OCI-LY3 (cell line): ENCODE data around the gene CCDC187.

ENCODE experiments used
- H2AFZ ChIP-seq: fragments of 200-600, 300-600 bp; shearing (Covaris generic); 2 replicates; pipeline ENCODE4 v1.6.0; 2014; ENCODE audit warnings: antibody characterized with exemption, low read depth, low read length
- H3K27ac ChIP-seq: fragments of 200-600, 300-600 bp; sonication (generic); 2 replicates; pipeline ENCODE4 v1.5.1; 2014; ENCODE audit warnings: mild to moderate bottlenecking, low read length, moderate library complexity, mixed read lengths
- H3K27me3 ChIP-seq: fragments of 200-600, 300-600 bp; sonication (generic); 2 replicates; pipeline ENCODE4 v1.6.1; 2014; ENCODE audit warnings: low read depth, low read length, mixed read lengths
- H3K36me3 ChIP-seq: fragments of 200-600, 300-600 bp; sonication (generic); replicated peaks from 2 replicates; pipeline ENCODE3; 2014; ENCODE audit warnings: low read depth, low read length, mixed read lengths
- H3K4me1 ChIP-seq: fragments of 300-600, 200-600 bp; sonication (generic); 2 replicates; pipeline ENCODE4 v1.6.1; 2014; ENCODE audit warnings: low read length, mixed read lengths
- H3K4me2 ChIP-seq: fragments of 200-600, 300-600 bp; sonication (generic); 2 replicates; pipeline ENCODE4 v1.6.1; 2014; ENCODE audit warnings: low read length, mixed read lengths
- H3K4me3 ChIP-seq: fragments of 300-600, 200-600 bp; sonication (generic); 2 replicates; pipeline ENCODE4 v1.5.1; 2014; ENCODE audit warnings: antibody characterized with exemption, mild to moderate bottlenecking, low read length, moderate library complexity
- H3K79me2 ChIP-seq: fragments of 300-600, 200-600 bp; shearing (Covaris generic); 2 replicates; pipeline ENCODE4 v1.6.1; 2014; ENCODE audit warnings: mild to moderate bottlenecking, low read length, mixed read lengths
- H3K9ac ChIP-seq: fragments of 300-600, 200-600 bp; shearing (Covaris generic); 2 replicates; pipeline ENCODE4 v1.6.0; 2014; ENCODE audit warnings: mild to moderate bottlenecking, low read length, moderate library complexity
- H3K9me3 ChIP-seq: fragments of 200-600, 300-600 bp; shearing (Covaris generic); 2 replicates; pipeline ENCODE4 v1.6.1; 2014; ENCODE audit warnings: low read length, mixed read lengths; ENCODE audit not compliant: insufficient read depth
- H4K20me1 ChIP-seq: fragments of 200-600, 300-600 bp; sonication (generic); 2 replicates; pipeline ENCODE4 v1.6.1; 2016; ENCODE audit warnings: low read length, mixed read lengths; ENCODE audit not compliant: insufficient read depth
- EZH2phosphoT487 ChIP-seq: fragments of 200-600 bp; shearing (Covaris generic); IDR thresholded peaks from 2 replicates; pipeline ENCODE4 v1.6.1; 2018; ENCODE audit warnings: antibody characterized with exemption, mixed run types, low read depth
- TF ChIP-seq, protein P1 (sequence below): fragments of 200-600, 300-600 bp; sonication (generic); IDR thresholded peaks from 2 replicates; pipeline ENCODE4 v1.5.1; 2014; ENCODE audit warnings: antibody characterized with exemption, low read length, low read depth

The CCDC187 gene

DNA sequence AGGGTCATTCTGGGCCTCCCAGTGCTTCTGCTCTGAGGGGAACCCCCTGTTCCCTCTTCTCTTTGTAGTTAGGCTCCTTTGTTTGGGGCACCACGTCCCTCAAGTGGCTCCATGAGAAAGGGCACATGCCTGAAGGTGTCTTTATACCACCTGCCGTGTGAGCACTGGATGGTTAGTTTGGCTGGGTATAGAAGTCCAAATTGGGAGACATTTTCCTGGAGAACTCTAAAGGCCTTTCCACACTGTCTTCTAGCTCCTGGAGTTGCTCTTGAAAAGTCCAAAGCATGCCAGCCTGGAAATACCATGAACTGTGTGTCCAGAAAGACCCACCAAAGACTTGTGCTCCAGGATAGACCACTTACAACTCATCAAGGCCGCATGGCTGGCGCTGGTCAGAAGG, 11.1 kb upstream of the CCDC187 start:
- Histone ChIP-seq H3K27me3 (no peaks in the 10 kb centered on the region), H3K79me2 (no peaks in the 10 kb centered on the region), H3K4me1 (no peaks in the 10 kb centered on the region), H4K20me1 (no peaks in the 10 kb centered on the region), H3K9ac (no peak overlapping the region), H3K4me2 (no peak overlapping the region), H3K27ac (no peak overlapping the region), H3K4me3 (no peak overlapping the region), H2AFZ (no peak overlapping the region), H3K36me3 (no peaks in the 10 kb centered on the region), H3K9me3 (peaks cover 6% of the 10 kb centered on the region; the same call in 1 of the 2 replicates)
- TF ChIP-seq EZH2phosphoT487, result no peak
- TF ChIP-seq, protein P1, sequence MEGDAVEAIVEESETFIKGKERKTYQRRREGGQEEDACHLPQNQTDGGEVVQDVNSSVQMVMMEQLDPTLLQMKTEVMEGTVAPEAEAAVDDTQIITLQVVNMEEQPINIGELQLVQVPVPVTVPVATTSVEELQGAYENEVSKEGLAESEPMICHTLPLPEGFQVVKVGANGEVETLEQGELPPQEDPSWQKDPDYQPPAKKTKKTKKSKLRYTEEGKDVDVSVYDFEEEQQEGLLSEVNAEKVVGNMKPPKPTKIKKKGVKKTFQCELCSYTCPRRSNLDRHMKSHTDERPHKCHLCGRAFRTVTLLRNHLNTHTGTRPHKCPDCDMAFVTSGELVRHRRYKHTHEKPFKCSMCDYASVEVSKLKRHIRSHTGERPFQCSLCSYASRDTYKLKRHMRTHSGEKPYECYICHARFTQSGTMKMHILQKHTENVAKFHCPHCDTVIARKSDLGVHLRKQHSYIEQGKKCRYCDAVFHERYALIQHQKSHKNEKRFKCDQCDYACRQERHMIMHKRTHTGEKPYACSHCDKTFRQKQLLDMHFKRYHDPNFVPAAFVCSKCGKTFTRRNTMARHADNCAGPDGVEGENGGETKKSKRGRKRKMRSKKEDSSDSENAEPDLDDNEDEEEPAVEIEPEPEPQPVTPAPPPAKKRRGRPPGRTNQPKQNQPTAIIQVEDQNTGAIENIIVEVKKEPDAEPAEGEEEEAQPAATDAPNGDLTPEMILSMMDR, result no peak

DNA sequence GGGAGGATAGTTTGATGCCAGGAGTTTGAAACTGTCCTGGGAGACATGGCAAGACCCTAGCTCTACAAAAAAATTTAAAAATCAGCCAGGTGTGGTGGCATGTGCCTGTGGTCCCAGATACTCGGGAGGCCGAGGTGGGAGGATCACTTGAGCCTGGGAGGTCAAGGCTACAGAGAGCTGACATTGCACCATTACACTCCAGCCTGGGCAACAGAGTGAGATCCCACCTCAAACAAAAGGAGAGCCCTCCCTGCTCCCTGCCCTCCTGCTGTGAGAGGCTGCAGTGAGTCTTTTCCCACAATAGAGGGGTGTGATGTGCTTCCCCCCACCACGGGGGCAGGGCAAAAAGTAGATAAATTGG, 10.1 kb upstream of the CCDC187 start:
- no peaks in the 10 kb centered on the region for H3K36me3 ChIP-seq
- H3K9me3 ChIP-seq, result peaks cover 6% of the 10 kb centered on the region; the same call in 1 of the 2 replicates
- H3K4me1 ChIP-seq, result no peaks in the 10 kb centered on the region
- H3K27ac ChIP-seq, result no peak overlapping the region
- H3K4me3 ChIP-seq, result no peak overlapping the region
- H2AFZ ChIP-seq, result no peak overlapping the region
- no peak overlapping the region for H3K4me2 ChIP-seq
- H3K27me3 ChIP-seq, result no peaks in the 10 kb centered on the region
- TF ChIP-seq, protein P1, result no peak
- TF ChIP-seq EZH2phosphoT487, result no peak
- no peaks in the 10 kb centered on the region for H3K79me2 ChIP-seq
- no peak overlapping the region for H3K9ac ChIP-seq
- H4K20me1 ChIP-seq, result no peaks in the 10 kb centered on the region

DNA sequence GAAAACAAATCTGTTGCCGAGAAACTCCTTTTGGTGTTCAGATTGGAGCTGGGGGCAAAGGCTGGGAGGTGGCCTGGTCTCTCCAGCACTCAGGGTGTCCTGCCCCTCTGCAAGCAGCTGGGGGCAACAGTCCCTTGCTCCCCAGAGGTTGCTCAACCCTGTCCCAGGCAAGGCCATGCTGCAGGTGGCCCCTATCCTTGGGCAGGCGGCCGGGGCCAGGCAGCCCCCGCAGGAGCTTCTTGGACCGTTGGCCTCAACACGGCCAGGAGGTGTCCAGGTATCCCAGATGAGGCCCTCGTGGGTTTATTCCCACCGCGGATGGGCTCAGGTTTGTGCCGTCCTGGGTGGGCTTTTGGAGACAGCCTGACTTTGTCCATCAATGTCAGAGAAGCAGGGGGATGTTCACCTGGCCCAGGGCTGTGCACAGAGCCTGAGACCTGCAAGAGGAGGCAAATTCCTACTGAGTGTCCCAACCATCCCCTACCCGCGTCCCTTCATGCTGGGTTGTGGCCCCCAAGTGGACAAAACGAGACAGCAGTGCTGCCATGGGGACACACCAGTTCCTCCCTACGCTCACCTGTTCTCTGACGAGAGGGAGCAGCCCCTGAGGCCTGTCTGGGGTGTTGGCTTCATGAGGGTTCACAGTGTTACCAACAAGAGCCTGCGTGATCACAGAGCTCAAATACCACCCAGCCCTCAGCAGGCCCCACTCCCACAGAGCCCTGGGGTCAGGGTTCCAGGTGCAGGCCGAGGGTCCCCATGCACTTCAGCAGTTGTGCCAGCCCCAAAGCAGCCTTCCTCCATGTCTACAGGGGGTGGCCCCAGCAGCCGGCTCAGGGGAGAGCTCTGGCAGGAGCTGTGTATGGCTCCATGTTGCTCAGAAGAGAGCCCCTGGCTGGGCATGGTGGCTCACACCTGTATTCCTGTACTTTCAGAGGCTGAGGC, 9.5 kb upstream of the CCDC187 start:
- no peak overlapping the region for H3K27ac ChIP-seq
- no peaks in the 10 kb centered on the region for H4K20me1 ChIP-seq
- H3K36me3 ChIP-seq, result no peaks in the 10 kb centered on the region
- no peak overlapping the region for H3K9ac ChIP-seq
- no peak overlapping the region for H3K4me2 ChIP-seq
- H2AFZ ChIP-seq, result no peak overlapping the region
- H3K4me1 ChIP-seq, result no peaks in the 10 kb centered on the region
- no peak for TF ChIP-seq EZH2phosphoT487
- TF ChIP-seq, protein P1, result no peak
- H3K79me2 ChIP-seq, result no peaks in the 10 kb centered on the region
- H3K9me3 ChIP-seq, result peaks cover 10% of the 10 kb centered on the region
- no peak overlapping the region for H3K4me3 ChIP-seq
- H3K27me3 ChIP-seq, result no peaks in the 10 kb centered on the region

DNA sequence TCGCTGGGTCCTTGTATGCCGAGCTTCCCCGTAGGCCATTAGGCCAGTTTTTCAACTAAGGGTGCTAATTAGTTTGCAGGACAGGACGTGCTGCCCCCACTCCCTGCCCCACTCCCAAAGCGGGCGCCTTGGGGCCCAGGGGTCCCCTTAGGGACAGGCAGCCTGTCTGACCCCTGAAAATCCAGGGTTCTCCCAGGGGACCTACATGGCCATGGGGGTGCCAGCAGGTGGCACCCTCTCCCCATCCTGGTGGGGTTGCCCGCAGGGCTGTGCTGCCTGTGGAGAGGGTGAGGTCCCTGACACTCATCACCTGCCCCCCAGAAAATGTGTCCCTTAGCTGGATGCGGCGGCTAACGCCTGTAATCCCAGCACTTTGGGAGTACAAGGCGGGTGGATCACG, 8.5 kb upstream of the CCDC187 start:
- Histone ChIP-seq H3K4me2 (no peak overlapping the region), H2AFZ (no peak overlapping the region), H3K79me2 (no peaks in the 10 kb centered on the region), H3K27ac (no peak overlapping the region), H4K20me1 (no peaks in the 10 kb centered on the region), H3K9ac (no peak overlapping the region), H3K36me3 (no peaks in the 10 kb centered on the region), H3K27me3 (peaks cover 7% of the 10 kb centered on the region), H3K9me3 (peaks cover 13% of the 10 kb centered on the region), H3K4me3 (no peak overlapping the region), H3K4me1 (peaks cover 4% of the 10 kb centered on the region)
- TF ChIP-seq EZH2phosphoT487, result no peak
- TF ChIP-seq, protein P1, result peak; percentile 65
